ENCODE measurements around the gene ZBTB16. TPM values are rescaled to one million over a fixed set of nuclear protein-coding genes. Genes with fewer than 3 reads are reported as not detected.

ZBTB16 gene
- total and polyA plus RNA-seq, 2 of the 4 experiments (the other 2 are of a cell fraction): not detected

- Histone ChIP-seq H3K9me3 (ENCODE audit: control insufficient read depth, insufficient read depth, low read length) (no peaks in the 10 kb centered on the region), H3K4me2 (ENCODE audit: low read depth, low read length) (no peak overlapping the region), H3K4ac (ENCODE audit: low read depth, low read length) (no peak overlapping the region), H2AFZ (replicated peaks; ENCODE audit: low read length, poor library complexity) (no peak overlapping the region), H4K5ac (ENCODE audit: low read depth, low read length) (no peak overlapping the region), H3K9me1 (ENCODE audit: insufficient read depth, low read length) (no peaks in the 10 kb centered on the region), H3K56ac (ENCODE audit: extremely low read depth, insufficient read depth, low read length) (no peak overlapping the region), H2BK5ac (ENCODE audit: low read depth, low read length, poor library complexity, severe bottlenecking) (no peak overlapping the region), H2AK5ac (ENCODE audit: low read depth, low read length) (no peak overlapping the region), H4K8ac (ENCODE audit: low read depth in 2 of 2, low read length in 2 of 2) (no peak overlapping the region), H3K4me3 (ENCODE audit: insufficient read depth, low read depth, low read length) (no peak overlapping the region), H3K27me3 (ENCODE audit: control insufficient read depth, insufficient read depth, low read length) (peaks cover 36% of the 10 kb centered on the region), H2AK9ac (replicated peaks; ENCODE audit: low read depth, low read length, poor library complexity) (no peak overlapping the region), H3K14ac (replicated peaks; ENCODE audit: low read depth, low read length) (no peak overlapping the region), H3K79me1 (ENCODE audit: low read depth in 1 of 2, low read length in 2 of 2) (no peaks in the 10 kb centered on the region), H3K4me1 (ENCODE audit: control insufficient read depth, insufficient read depth, low read length) (no peaks in the 10 kb centered on the region), H3K36me3 (ENCODE audit: control insufficient read depth, insufficient read depth, low read length) (no peaks in the 10 kb centered on the region), H4K91ac (ENCODE audit: insufficient read depth, low read depth, low read length) (no peak overlapping the region), H3K9ac (ENCODE audit: low read depth, low read length) (no peak overlapping the region), H3K18ac (ENCODE audit: low read depth, low read length) (no peak overlapping the region), H2BK15ac (ENCODE audit: low read depth, low read length) (no peak overlapping the region), H2BK120ac (ENCODE audit: low read depth, low read length) (no peak overlapping the region), H2BK20ac (ENCODE audit: low read depth, low read length) (no peak overlapping the region), H3K27ac (ENCODE audit: insufficient read depth, low read length) (no peak overlapping the region), H3K23ac (ENCODE audit: low read depth, low read length) (no peak overlapping the region), H4K20me1 (ENCODE audit: insufficient read depth, low read length) (no peaks in the 10 kb centered on the region)
- BruUV-seq (replicated peaks): no TSS peak
- TF ChIP-seq SMC3 (IDR thresholded peaks at IDR 0.05; ENCODE audit: low read depth, low read length) (no peak), RCOR1 (IDR thresholded peaks at IDR 0.05; ENCODE audit: insufficient replicate concordance, low read length) (no peak), MAFK (IDR thresholded peaks at IDR 0.05; ENCODE audit: low read depth, low read length) (no peak), RFX5 (IDR thresholded peaks at IDR 0.05; ENCODE audit: low read depth, low read length) (no peak), BHLHE40 (IDR thresholded peaks at IDR 0.05; ENCODE audit: low read depth, low read length) (no peak), CTCF (conservative IDR thresholded peaks at IDR 0.05; ENCODE audit: low read depth, low read length) (no peak), RAD21 (IDR thresholded peaks at IDR 0.05; ENCODE audit: low read length) (no peak), CEBPB (IDR thresholded peaks at IDR 0.05; ENCODE audit: low read depth, low read length) (no peak), MXI1 (IDR thresholded peaks at IDR 0.05; ENCODE audit: borderline replicate concordance, low read depth, low read length) (no peak), NFE2L2 (IDR thresholded peaks at IDR 0.05; ENCODE audit: low read depth, low read length) (no peak), FOS (IDR thresholded peaks at IDR 0.05; ENCODE audit: low read depth, low read length) (no peak), POLR2A (IDR thresholded peaks at IDR 0.05; ENCODE audit: low read depth, low read length) (no peak), MAZ (IDR thresholded peaks at IDR 0.05; ENCODE audit: borderline replicate concordance, low read depth, low read length) (no peak), CHD1 (IDR thresholded peaks at IDR 0.05; ENCODE audit: low read depth, low read length) (no peak)
- TF ChIP-seq, protein P1, sequence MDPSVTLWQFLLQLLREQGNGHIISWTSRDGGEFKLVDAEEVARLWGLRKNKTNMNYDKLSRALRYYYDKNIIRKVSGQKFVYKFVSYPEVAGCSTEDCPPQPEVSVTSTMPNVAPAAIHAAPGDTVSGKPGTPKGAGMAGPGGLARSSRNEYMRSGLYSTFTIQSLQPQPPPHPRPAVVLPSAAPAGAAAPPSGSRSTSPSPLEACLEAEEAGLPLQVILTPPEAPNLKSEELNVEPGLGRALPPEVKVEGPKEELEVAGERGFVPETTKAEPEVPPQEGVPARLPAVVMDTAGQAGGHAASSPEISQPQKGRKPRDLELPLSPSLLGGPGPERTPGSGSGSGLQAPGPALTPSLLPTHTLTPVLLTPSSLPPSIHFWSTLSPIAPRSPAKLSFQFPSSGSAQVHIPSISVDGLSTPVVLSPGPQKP (IDR thresholded peaks at IDR 0.05; ENCODE audit: borderline replicate concordance, low read depth, low read length): no peak
- TF ChIP-seq, protein P2, sequence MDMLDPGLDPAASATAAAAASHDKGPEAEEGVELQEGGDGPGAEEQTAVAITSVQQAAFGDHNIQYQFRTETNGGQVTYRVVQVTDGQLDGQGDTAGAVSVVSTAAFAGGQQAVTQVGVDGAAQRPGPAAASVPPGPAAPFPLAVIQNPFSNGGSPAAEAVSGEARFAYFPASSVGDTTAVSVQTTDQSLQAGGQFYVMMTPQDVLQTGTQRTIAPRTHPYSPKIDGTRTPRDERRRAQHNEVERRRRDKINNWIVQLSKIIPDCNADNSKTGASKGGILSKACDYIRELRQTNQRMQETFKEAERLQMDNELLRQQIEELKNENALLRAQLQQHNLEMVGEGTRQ (IDR thresholded peaks at IDR 0.05; ENCODE audit: low read depth, low read length): no peak
- ATAC-seq (ENCODE audit: low read depth) (no peak), DNase-seq (no peak)
- intact Hi-C loops (cut with micrococcal nuclease): no loop called here
- dilution Hi-C loops (cut with HindIII; ENCODE audit: low sequenced_read_pairs, unreplicated experiment): no loop called here
- ChIA-PET CTCF (no interaction called here), POLR2A (ENCODE audit: unreplicated experiment) (no interaction called here)
- in situ Hi-C loops (cut with MboI; ENCODE audit: low sequenced_read_pairs): no loop called here
- WGBS, 2 experiments (ENCODE audit: extremely low coverage in 2 of 2, insufficient read length in 1 of 2): 92% methylated on average over 13 of the region's 13 CpGs; no CpG with 5 or more reads in 1 of the 2 experiments
Observed at GRCh38 chr11:114140826-114141225, 81.3 kb downstream of the ZBTB16 start.

Data from IMR-90 (cell line).